HUES48 (cell line): ENCODE data around the gene COL6A5.
"Not testable (repeated sequence)": the region's sequence is repeated elsewhere in the genome, so short reads cannot be mapped to it uniquely, and the experiment has no call there.

Experiments used
- H3K27ac ChIP-seq: one replicate; pipeline ENCODE4 v1.7.0; 2013; ENCODE audit warnings: low read depth, low read length, inconsistent platforms
- H3K27me3 ChIP-seq: 2 replicates; pipeline ENCODE4 v1.6.1; 2013; ENCODE audit warnings: mild to moderate bottlenecking, low read length; ENCODE audit not compliant: control insufficient read depth, insufficient read depth
- H3K36me3 ChIP-seq: 2 replicates; pipeline ENCODE4 v1.6.1; 2013; ENCODE audit warnings: low read length; ENCODE audit not compliant: control insufficient read depth, insufficient read depth
- H3K4me1 ChIP-seq: 2 replicates; pipeline ENCODE4 v1.6.1; 2013; ENCODE audit warnings: mild to moderate bottlenecking, low read length; ENCODE audit not compliant: control insufficient read depth, insufficient read depth
- H3K4me3 ChIP-seq: 2 replicates; pipeline ENCODE4 v1.5.1; 2013; ENCODE audit warnings: mild to moderate bottlenecking, low read depth, low read length
- H3K9ac ChIP-seq: 2 replicates; pipeline ENCODE4 v1.6.1; 2013; ENCODE audit warnings: mild to moderate bottlenecking, low read depth, low read length, moderate library complexity
- H3K9me3 ChIP-seq: 2 replicates; pipeline ENCODE4 v1.6.1; 2013; ENCODE audit warnings: low read length; ENCODE audit not compliant: control insufficient read depth, insufficient read depth

COL6A5 gene

DNA sequence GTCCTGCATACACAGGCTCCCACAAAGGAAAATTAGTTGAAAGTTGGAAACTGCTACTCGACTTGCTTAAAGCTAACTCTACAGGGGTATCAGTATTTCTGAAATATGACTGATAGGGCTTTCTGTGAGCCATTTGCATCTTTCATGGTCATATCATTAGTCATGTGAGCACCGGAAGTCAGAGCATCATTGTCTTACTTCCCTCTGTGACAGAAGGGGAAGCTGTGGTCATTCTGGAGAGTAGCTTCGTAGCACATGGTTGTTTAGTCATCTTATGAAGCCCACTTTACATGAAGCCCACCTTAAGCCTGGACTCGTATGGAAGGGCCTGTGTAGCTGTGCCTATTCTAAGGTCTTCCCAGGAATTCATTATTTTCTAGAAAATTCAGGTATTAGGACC, 69.0 kb downstream of the COL6A5 start:
- Histone ChIP-seq H3K9me3 (peaks cover under 1% of the 10 kb centered on the region; the same call in 1 of the 2 replicates), H3K4me3 (no peak overlapping the region), H3K9ac (no peak overlapping the region), H3K4me1 (no peaks in the 10 kb centered on the region), H3K27ac (no peak overlapping the region), H3K36me3 (no peaks in the 10 kb centered on the region), H3K27me3 (no peaks in the 10 kb centered on the region)

DNA sequence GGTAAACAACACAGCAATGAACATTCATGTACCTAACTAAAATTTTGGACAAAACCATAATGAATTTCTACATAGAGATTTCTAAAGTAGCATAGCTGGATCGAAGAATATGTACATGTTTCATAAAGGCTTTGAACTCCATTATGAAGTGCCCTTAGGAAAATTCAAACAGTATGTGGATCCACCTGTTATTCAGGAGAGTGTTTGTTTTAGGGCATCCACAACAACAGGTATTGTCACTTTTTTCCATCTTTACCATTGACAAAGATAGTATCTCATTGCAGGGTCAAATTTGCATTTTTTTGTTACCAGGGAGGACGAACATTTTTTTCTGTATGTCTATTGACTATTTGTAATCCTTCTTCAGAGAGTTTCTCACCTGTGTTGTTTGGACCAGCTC, 75.0 kb downstream of the COL6A5 start:
- H3K9me3 ChIP-seq = no peaks in the 10 kb centered on the region
- no peaks in the 10 kb centered on the region for H3K4me1 ChIP-seq
- H3K36me3 ChIP-seq = no peaks in the 10 kb centered on the region
- no peaks in the 10 kb centered on the region for H3K27me3 ChIP-seq
- H3K9ac ChIP-seq = no peak overlapping the region
- H3K4me3 ChIP-seq = no peak overlapping the region
- no peak overlapping the region for H3K27ac ChIP-seq

DNA sequence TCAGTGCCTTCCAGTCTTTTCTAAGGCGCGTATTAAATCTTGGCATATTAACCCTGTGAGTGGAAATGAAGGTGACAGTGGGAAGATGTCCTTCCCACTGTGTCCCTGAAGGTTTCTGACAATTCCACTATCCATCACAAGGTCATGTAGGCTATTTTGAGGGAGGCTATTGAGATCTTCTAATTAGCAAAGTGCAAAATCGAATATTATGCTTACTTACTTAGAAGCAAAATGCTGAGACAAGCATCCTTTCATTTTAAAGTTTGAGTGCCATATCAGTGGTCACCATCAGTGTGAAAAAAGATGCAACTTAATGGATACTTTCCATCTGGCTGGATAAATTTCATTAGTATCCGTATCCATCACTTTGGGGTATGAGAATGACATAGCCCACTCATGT, 77.6 kb downstream of the COL6A5 start:
- Histone ChIP-seq H3K4me3 (no peak overlapping the region), H3K27me3 (no peaks in the 10 kb centered on the region), H3K27ac (no peak overlapping the region), H3K9me3 (no peaks in the 10 kb centered on the region), H3K36me3 (no peaks in the 10 kb centered on the region), H3K4me1 (no peaks in the 10 kb centered on the region), H3K9ac (no peak overlapping the region)

DNA sequence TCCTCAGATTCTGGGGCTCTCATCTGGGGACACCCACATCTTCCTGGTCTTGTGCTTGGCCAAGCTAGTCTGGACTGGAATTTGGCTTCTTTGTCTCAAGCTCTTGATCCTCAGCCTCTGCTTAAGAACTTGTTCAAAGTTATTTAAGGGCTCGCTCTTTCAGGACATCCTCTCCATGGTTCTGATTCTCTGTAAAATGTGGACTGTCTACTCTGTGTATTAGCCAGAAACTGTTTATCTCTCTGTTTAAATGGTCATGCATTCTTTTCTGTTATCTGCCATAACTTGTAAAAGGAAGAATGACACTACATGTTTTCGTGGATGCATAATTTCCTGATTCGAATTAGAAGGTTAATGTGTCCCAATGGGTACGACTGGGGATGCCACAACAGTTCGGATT, 79.4 kb downstream of the COL6A5 start:
- Histone ChIP-seq H3K27ac (no peak overlapping the region), H3K4me3 (no peak overlapping the region), H3K9ac (no peak overlapping the region), H3K9me3 (no peaks in the 10 kb centered on the region), H3K4me1 (no peaks in the 10 kb centered on the region), H3K27me3 (no peaks in the 10 kb centered on the region), H3K36me3 (no peaks in the 10 kb centered on the region)

DNA sequence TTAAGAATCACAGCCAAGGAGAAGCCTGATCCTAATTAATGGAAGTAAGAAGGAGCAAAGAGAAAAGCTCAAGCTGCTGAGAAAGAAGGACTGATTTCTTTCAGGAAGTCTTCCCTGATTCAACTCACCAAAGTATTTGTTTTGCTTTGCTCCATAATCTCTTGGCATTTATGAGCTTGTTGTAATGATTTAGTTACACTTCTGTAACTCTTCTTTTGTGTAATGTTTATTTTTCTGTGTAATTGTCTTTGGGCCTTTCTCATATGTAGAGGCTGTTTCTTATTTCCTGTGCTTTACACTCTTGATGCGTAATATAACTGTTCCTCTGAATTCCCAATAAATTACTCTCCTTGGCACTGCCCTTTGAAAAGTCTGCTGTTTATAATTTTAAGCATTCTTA, 80.0 kb downstream of the COL6A5 start:
- Histone ChIP-seq H3K27me3 (no peaks in the 10 kb centered on the region), H3K27ac (no peak overlapping the region), H3K4me3 (no peak overlapping the region), H3K4me1 (no peaks in the 10 kb centered on the region), H3K9me3 (no peaks in the 10 kb centered on the region), H3K36me3 (no peaks in the 10 kb centered on the region), H3K9ac (no peak overlapping the region)

DNA sequence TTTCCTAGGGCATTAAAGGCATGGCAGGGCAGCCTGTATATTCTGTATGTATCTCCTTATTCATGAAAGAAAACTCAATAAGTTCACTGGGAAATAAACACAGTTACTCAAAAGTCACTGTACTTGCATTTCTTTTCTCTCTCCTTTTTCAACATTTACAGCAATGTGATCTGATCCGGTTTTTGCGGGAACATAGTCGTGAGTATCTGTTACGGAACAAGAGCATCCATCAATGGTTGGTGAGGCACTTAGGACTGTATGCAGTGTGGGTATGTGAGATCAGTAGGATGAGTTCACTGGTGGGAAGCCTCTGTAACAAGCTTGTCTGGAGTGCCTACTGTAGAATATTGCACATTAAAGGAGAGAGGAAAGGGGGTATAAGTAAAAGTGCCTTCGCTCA, 80.7 kb downstream of the COL6A5 start:
- no peaks in the 10 kb centered on the region for H3K27me3 ChIP-seq
- H3K27ac ChIP-seq = no peak overlapping the region
- no peaks in the 10 kb centered on the region for H3K36me3 ChIP-seq
- H3K4me1 ChIP-seq = no peaks in the 10 kb centered on the region
- no peaks in the 10 kb centered on the region for H3K9me3 ChIP-seq
- no peak overlapping the region for H3K4me3 ChIP-seq
- H3K9ac ChIP-seq = no peak overlapping the region

DNA sequence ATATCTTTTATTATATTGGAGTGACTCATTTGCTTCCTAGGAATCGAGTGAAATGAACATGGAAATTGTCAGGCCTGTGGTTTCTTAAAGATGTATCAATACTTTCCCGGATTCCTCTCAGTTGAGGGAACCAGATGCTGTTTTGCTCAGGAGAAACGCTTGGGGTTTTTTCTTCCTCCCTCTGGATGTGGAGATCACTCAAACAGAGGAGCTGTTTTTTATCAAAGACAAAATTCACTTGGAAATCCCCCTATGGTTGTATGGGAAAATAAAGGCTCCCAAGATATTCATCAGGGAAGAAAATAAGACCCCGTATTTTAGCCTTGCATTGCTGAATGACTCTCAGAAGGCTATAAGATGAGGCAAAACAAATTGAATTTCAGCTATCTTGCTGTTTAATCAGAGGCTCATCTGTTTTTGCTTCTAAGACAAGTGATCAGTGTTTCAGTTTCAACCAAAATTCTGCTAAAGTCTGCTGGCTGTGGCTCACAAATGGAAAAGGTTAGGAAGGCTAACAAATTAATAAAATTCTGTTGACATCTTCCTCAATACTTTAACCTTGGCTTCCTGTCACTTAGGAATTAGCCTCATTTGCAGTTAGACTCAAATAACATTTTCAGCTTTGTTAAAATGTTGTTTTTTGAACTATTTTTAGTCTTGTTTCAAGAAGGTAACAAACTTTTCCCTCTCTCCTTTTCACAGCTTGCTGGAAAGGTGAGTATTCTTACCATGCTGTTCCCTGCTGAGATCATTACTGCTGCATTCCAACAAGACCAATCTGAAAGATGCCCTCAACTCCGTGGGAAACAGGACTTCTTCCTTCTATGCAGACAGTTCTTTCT, 83.6 kb downstream of the COL6A5 start:
- H3K36me3 ChIP-seq = no peaks in the 10 kb centered on the region
- H3K27me3 ChIP-seq = no peaks in the 10 kb centered on the region
- no peaks in the 10 kb centered on the region for H3K4me1 ChIP-seq
- H3K9ac ChIP-seq = no peak overlapping the region
- no peak overlapping the region for H3K27ac ChIP-seq
- H3K9me3 ChIP-seq = no peaks in the 10 kb centered on the region; the same call in 1 of the 2 replicates
- H3K4me3 ChIP-seq = no peak overlapping the region

DNA sequence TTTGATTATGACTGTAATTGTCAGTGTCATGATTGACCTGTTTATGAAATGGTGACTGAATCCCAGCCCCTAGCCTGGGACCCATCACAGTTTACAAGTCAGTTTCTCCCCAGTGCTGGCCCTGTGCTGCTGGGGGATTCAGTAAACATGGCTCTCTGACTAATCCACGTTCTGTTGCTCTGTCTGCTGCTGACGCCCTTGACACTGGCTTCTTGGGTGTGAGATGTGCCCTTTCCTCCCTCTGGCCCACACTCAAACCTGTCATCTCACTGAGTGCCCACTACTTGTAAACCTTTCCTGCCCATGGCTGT, 84.2 kb downstream of the COL6A5 start:
- Histone ChIP-seq H3K27ac (no peak overlapping the region), H3K27me3 (no peaks in the 10 kb centered on the region), H3K36me3 (no peaks in the 10 kb centered on the region)

DNA sequence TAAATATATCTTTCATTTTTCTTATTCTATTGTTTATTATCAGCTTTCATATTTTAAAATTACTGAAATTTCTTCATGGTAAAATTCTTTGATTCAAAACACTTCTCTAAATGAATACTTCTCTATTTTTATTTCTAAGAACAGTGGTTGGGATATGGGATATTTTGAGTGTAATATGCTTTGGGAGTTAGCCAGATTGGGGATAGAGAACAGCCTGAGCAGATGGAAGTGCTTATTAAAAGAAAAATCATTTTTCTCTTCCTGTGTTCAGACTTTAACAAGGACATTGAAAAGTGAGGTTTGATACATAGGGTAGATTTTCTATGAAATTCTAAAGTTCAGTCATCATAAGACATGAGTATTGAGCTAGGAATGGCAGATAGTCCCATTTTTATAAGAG, 84.8 kb downstream of the COL6A5 start:
- no peaks in the 10 kb centered on the region; the same call in 1 of the 2 replicates for H3K9me3 ChIP-seq
- no peak overlapping the region for H3K9ac ChIP-seq
- H3K27me3 ChIP-seq = no peaks in the 10 kb centered on the region
- H3K4me1 ChIP-seq = no peaks in the 10 kb centered on the region
- no peak overlapping the region for H3K4me3 ChIP-seq
- H3K27ac ChIP-seq = no peak overlapping the region
- H3K36me3 ChIP-seq = no peaks in the 10 kb centered on the region

More for the DNA sequence above, 84.2 kb downstream of the COL6A5 start:
- H3K4me3 ChIP-seq = no peak overlapping the region
- H3K9me3 ChIP-seq = no peaks in the 10 kb centered on the region; the same call in 1 of the 2 replicates
- no peaks in the 10 kb centered on the region for H3K4me1 ChIP-seq
- H3K9ac ChIP-seq = no peak overlapping the region

DNA sequence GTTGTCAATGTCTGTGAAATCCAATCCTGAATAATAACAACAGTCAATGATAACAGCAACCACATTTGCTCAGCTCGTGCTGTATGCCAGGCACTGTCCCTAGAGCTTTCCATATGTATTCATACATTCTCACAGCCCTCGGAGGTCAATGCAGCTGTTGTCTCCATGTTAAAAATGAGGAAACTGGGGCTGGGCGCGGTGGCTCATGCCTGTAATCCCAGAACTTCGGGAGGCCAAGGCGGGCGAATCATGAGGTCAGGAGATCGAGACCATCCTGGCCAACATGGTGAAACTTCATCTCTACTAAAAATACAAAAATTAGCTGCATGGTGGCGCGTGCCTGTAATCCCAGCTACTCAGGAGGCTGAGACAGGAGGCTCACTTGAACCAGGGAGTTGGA, 86.6 kb downstream of the COL6A5 start:
- not testable (repeated sequence) for H3K27ac ChIP-seq, H3K36me3 ChIP-seq, H3K27me3 ChIP-seq, H3K9ac ChIP-seq, H3K9me3 ChIP-seq, H3K4me1 ChIP-seq, H3K4me3 ChIP-seq

DNA sequence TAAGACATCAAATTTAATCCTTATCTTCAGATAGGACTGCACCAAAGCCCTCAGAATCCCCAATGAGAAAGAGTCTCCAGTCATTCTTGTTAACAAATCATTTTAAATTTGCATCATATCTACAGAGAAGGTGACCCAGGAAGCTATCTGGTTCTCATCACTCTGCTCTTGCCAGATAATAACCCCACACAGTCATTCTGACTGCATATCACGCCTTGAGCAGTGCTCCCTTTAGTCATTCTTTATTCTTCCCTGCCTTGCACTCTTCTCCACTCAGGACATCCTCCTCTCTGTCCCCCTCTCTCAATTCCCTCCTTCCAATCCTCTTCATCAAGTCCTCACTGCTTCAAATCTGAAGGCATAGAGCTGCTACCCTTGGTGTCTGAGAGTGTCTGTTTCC, 87.8 kb downstream of the COL6A5 start:
- no peak overlapping the region for H3K27ac ChIP-seq
- no peak overlapping the region for H3K4me3 ChIP-seq
- H3K9ac ChIP-seq = no peak overlapping the region
- no peaks in the 10 kb centered on the region for H3K4me1 ChIP-seq
- H3K9me3 ChIP-seq = no peaks in the 10 kb centered on the region; the same call in 1 of the 2 replicates
- no peaks in the 10 kb centered on the region for H3K36me3 ChIP-seq
- no peaks in the 10 kb centered on the region for H3K27me3 ChIP-seq
